ENCODE results near the gene PCYT2.

The PCYT2 gene

DNA sequence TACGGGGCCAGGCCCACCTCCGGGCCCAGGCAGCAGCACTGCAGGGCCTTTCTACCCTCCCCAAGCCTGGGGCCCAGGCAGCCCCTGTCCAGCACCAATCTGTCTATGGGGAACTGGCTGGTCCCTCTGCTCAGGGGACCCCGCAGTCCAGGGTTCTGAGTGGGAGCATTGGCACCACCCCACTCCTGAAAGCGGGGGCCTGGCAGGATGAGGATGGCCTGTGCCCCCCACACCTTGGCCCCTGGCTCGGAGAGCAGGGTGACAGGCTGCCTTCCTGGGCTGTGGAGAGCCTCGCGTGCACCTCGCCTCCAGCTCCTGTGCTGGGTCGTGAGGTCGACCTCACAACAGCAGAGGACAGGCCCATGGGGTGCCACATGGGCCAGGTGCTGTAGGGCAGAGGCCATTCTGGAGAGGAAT is 7.8 kb downstream of the PCYT2 start:
- H3K27me3 ChIP-seq (replicated peaks) = no peaks in the 10 kb centered on the region
- in situ Hi-C loops (cut with HindIII; ENCODE audit: low pct_ligation_motif_present, low sequenced_read_pairs) = no loop called here
- H3K4me3 ChIP-seq (ENCODE audit: low read depth, low read length) = no peak overlapping the region
- TF ChIP-seq, protein P1, sequence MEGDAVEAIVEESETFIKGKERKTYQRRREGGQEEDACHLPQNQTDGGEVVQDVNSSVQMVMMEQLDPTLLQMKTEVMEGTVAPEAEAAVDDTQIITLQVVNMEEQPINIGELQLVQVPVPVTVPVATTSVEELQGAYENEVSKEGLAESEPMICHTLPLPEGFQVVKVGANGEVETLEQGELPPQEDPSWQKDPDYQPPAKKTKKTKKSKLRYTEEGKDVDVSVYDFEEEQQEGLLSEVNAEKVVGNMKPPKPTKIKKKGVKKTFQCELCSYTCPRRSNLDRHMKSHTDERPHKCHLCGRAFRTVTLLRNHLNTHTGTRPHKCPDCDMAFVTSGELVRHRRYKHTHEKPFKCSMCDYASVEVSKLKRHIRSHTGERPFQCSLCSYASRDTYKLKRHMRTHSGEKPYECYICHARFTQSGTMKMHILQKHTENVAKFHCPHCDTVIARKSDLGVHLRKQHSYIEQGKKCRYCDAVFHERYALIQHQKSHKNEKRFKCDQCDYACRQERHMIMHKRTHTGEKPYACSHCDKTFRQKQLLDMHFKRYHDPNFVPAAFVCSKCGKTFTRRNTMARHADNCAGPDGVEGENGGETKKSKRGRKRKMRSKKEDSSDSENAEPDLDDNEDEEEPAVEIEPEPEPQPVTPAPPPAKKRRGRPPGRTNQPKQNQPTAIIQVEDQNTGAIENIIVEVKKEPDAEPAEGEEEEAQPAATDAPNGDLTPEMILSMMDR (IDR thresholded peaks at IDR 0.05; ENCODE audit: low read depth, low read length, missing control alignments) = no peak
- H3K36me3 ChIP-seq (replicated peaks) = peaks cover 6% of the 10 kb centered on the region
- no peak overlapping the region for H3K27ac ChIP-seq
- no peak for DNase-seq

DNA sequence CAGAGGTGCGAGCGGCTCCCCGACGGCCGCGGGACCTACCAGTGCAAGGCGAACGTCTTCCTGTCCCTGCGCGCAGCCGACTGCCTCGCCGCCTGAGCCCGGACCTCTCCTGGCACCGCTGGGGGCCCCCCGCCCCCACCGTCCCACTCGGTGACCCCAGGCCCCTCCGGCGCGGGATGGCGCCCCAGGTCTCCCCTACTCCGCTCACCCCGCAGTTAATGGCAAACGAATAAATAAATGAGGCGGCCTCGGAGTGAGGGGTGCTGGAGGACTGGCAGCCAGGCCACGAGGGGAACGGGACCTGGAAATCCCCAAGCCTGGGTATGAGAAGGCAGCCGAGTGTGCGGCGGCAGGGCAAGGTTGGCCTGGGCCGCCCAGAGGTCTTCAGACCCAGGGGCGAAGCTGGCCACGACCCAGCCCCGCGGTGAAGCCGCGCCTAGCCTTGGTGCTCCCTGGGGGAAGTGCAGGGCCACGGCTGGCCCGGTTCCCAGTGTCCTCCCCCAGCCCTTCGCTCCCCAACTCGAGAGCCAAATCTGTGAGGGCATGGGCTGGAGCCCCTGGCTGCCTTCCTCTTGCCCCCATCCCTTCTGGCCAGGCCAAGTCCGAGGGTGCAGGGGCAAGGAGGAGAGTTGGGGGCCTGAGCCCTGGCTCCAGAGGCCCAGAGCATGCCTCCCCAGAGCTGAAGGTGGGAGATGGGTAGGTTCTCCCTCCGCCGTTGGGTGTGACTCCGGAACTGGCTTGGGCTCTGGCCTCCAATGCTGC is 8.4 kb downstream of the PCYT2 start:
- Histone ChIP-seq H3K36me3 (replicated peaks) (peaks cover 6% of the 10 kb centered on the region), H3K27ac (no peak overlapping the region), H3K27me3 (replicated peaks) (no peaks in the 10 kb centered on the region), H3K4me3 (ENCODE audit: low read depth, low read length) (peak overlapping the region; percentile 12)
- in situ Hi-C loops (cut with HindIII; ENCODE audit: low pct_ligation_motif_present, low sequenced_read_pairs) = no loop called here
- TF ChIP-seq, protein P1 (IDR thresholded peaks at IDR 0.05; ENCODE audit: low read depth, low read length, missing control alignments) = no peak
- DNase-seq = no peak

DNA sequence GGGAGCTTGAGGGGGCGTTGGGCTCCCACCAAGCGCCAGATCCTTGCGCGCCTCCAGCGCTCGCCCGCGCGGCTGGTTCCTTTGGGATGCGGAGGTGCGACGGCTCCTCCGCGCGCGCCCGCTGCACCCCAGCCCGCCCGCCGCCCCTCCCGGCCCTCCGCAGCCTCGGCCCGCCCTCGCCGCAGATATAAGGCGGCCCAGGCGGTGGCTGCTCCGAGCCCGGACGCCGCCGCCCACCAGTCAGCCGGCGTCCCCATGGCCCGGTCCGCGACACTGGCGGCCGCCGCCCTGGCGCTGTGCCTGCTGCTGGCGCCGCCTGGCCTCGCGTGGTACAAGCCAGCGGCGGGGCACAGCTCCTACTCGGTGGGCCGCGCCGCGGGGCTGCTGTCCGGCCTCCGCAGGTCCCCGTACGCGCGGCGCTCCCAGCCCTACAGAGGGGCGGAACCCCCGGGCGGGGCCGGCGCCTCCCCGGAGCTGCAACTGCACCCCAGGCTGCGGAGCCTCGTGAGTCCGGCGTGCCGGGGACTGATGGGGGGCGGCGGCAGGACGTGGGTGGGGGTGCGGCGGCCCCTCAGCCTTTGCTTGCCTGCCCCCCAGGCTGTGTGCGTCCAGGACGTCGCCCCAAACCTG is 9.1 kb downstream of the PCYT2 start, which contains the start of gene NPB:
TSS of gene NPB (plus strand) at position 216 of the 630 bp plus-strand sequence. CDS start at position 256, 40 bp downstream.
- TF ChIP-seq, protein P1 (IDR thresholded peaks at IDR 0.05; ENCODE audit: low read depth, low read length, missing control alignments) = no peak
- H3K36me3 ChIP-seq (replicated peaks) = peaks cover 6% of the 10 kb centered on the region
- H3K27me3 ChIP-seq (replicated peaks) = no peaks in the 10 kb centered on the region
- no peak for DNase-seq
- in situ Hi-C loops (cut with HindIII; ENCODE audit: low pct_ligation_motif_present, low sequenced_read_pairs) = no loop called here
- H3K4me3 ChIP-seq (ENCODE audit: low read depth, low read length) = peak within 1 kb of the TSS; percentile 15
- H3K27ac ChIP-seq = no peak within 1 kb of the TSS

DNA sequence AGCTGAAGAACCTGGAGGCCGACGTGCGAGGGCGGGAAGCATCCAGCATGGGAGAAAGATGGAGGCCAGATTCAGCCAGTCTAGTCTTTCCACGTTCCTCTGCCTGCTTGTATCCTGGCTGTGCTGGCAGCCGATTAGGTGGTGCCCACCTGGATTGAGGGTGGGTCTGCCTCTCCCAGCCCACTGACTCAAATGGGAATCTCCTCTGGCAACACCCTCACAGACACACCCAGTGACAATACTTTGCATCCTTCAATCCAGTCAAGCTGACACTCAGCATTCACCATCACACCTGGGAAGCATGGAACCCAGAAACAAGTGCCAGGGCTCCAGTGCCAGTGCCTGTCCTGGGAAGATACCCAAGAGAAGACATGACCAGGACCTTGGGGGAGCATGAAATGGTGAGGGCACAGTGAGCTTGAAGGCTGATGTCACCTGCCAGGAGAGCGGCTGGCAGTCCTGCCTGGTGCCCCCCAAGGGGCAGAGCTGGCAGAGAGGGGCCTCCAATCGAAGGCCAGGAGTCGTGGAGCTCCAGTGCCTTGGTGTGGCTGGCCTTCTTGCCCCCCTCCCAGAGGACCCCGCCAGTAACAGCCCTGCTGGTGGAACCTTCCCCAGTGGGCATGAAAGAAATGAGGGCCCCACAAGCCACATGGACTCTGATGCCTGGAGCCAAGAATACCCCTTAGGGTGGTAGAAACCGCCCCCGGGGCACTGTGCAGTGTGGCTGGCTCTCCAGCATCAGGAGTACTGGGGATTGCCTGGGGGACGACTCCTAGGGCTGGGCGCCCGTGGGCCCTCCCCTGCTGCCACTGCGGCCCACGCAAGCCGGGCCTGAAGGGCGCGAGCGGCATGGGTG is 9.8 kb downstream of the PCYT2 start:
- H3K36me3 ChIP-seq (replicated peaks) = peaks cover 6% of the 10 kb centered on the region
- in situ Hi-C loops (cut with HindIII; ENCODE audit: low pct_ligation_motif_present, low sequenced_read_pairs) = no loop called here
- no peak overlapping the region for H3K27ac ChIP-seq
- DNase-seq = no peak
- H3K4me3 ChIP-seq (ENCODE audit: low read depth, low read length) = no peak overlapping the region
- H3K27me3 ChIP-seq (replicated peaks) = no peaks in the 10 kb centered on the region
- TF ChIP-seq, protein P1 (IDR thresholded peaks at IDR 0.05; ENCODE audit: low read depth, low read length, missing control alignments) = no peak

DNA sequence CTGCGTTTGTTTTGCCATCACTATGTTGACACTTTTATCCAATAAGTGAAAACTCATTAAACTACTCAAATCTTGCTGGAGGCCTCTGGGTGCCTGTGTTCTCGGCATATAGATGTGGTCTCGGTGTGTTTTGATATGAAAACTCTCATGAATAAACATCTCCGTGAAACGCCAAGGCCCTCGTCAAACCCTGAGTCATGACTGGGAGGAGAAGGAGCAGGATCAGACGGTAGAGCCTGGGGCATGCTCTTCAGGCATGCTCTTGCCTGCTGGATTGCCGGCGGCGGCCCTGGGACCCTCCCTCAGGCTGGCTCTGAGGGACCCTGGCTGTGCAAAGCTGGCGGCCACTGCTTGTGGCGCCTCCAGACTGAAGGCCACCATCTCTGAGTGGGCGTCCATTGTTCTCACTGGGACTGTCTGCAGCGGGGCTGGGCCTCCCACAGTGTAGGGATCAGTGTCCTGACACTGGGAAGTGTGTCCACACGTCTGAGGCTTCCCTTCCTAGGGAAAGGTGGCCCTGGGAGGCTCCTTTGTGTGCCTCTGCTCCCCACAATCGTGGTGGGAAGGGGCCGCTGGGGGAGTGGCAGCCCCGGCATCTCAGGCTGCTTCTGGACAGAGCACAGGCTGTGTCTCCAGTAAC is 10.9 kb downstream of the PCYT2 start:
- no peaks in the 10 kb centered on the region for H3K27me3 ChIP-seq (replicated peaks)
- DNase-seq = peak; percentile 40
- H3K36me3 ChIP-seq (replicated peaks) = peaks cover 11% of the 10 kb centered on the region
- in situ Hi-C loops (cut with HindIII; ENCODE audit: low pct_ligation_motif_present, low sequenced_read_pairs) = no loop called here
- TF ChIP-seq, protein P1 (IDR thresholded peaks at IDR 0.05; ENCODE audit: low read depth, low read length, missing control alignments) = no peak
- H3K4me3 ChIP-seq (ENCODE audit: low read depth, low read length) = no peak overlapping the region
- H3K27ac ChIP-seq = no peak overlapping the region
